H9 (cell line): Measurements from ENCODE around the gene PRG2. TPM values are rescaled to one million over a fixed set of nuclear protein-coding genes. Genes with fewer than 3 reads are reported as not detected.

Experiments used
- DNase-seq: peaks from one replicate; pipeline ENCODE4 v3.0.0-alpha.2; 2017
- H2AFZ ChIP-seq: one replicate; pipeline ENCODE4 v1.6.1; 2013; ENCODE audit warnings: mild to moderate bottlenecking, low read length, control low read depth, moderate library complexity
- H2AK5ac ChIP-seq: 2 replicates; pipeline ENCODE4 v1.6.1; 2013; ENCODE audit warnings: low read length, control low read depth, mixed read lengths; ENCODE audit not compliant: insufficient read length
- H2BK120ac ChIP-seq: one replicate; pipeline ENCODE4 v1.6.1; 2013; ENCODE audit warnings: low read depth, mild to moderate bottlenecking, low read length, control low read depth, inconsistent platforms; ENCODE audit not compliant: poor library complexity, severe bottlenecking
- H2BK12ac ChIP-seq: 2 replicates; pipeline ENCODE4 v1.6.1; 2013; ENCODE audit warnings: low read length, control low read depth, mixed read lengths, low read depth; ENCODE audit not compliant: insufficient read length
- H2BK15ac ChIP-seq: 2 replicates; pipeline ENCODE4 v1.6.1; 2013; ENCODE audit warnings: low read depth, low read length, control low read depth
- H2BK20ac ChIP-seq: one replicate; pipeline ENCODE4 v1.6.1; 2013; ENCODE audit warnings: low read depth, mild to moderate bottlenecking, low read length, control low read depth, inconsistent platforms; ENCODE audit not compliant: poor library complexity, severe bottlenecking
- H2BK5ac ChIP-seq: 2 replicates; pipeline ENCODE4 v1.6.1; 2013; ENCODE audit warnings: low read length, control low read depth, mixed read lengths; ENCODE audit not compliant: insufficient read length
- H3K14ac ChIP-seq: 2 replicates; pipeline ENCODE4 v1.6.1; 2013; ENCODE audit warnings: low read length, control low read depth; ENCODE audit not compliant: insufficient read depth
- H3K18ac ChIP-seq: 2 replicates; pipeline ENCODE4 v1.6.1; 2013; ENCODE audit warnings: low read depth, mild to moderate bottlenecking, mixed read lengths, low read length, control low read depth; ENCODE audit not compliant: insufficient read length
- H3K23ac ChIP-seq: 2 replicates; pipeline ENCODE4 v1.6.1; 2013; ENCODE audit warnings: low read length, control low read depth, mixed read lengths, low read depth; ENCODE audit not compliant: insufficient read length
- H3K23me2 ChIP-seq: 2 replicates; pipeline ENCODE4 v1.6.1; 2013; ENCODE audit warnings: low read depth, mild to moderate bottlenecking, mixed read lengths, low read length, control low read depth; ENCODE audit not compliant: insufficient read length, poor library complexity, severe bottlenecking
- H3K27ac ChIP-seq: 2 replicates; pipeline ENCODE4 v1.5.1; 2013; ENCODE audit warnings: low read length, control low read depth, mixed read lengths, low read depth; ENCODE audit not compliant: insufficient read length
- H3K27me3 ChIP-seq: 2 replicates; pipeline ENCODE4 v1.6.1; 2013; ENCODE audit warnings: low read length, control low read depth, inconsistent platforms; ENCODE audit not compliant: insufficient read depth
- H3K4ac ChIP-seq: 2 replicates; pipeline ENCODE4 v1.6.1; 2013; ENCODE audit warnings: low read depth, mild to moderate bottlenecking, control low read depth, inconsistent platforms, low read length, moderate library complexity
- H3K4me1 ChIP-seq: 2 replicates; pipeline ENCODE4 v1.6.1; 2013; ENCODE audit warnings: low read length, control low read depth, inconsistent platforms; ENCODE audit not compliant: insufficient read depth
- H3K4me2 ChIP-seq: 2 replicates; pipeline ENCODE4 v1.6.1; 2013; ENCODE audit warnings: low read length, control low read depth, mixed read lengths; ENCODE audit not compliant: insufficient read length, insufficient read depth
- H3K56ac ChIP-seq: 2 replicates; pipeline ENCODE4 v1.6.1; 2013; ENCODE audit warnings: low read depth, mild to moderate bottlenecking, mixed read lengths, low read length, control low read depth; ENCODE audit not compliant: insufficient read length
- H3K79me1 ChIP-seq: 2 replicates; pipeline ENCODE4 v1.6.1; 2013; ENCODE audit warnings: low read depth, mild to moderate bottlenecking, moderate library complexity, low read length, control low read depth, inconsistent platforms; ENCODE audit not compliant: insufficient read depth, poor library complexity, severe bottlenecking
- H3K79me2 ChIP-seq: 2 replicates; pipeline ENCODE4 v1.6.1; 2013; ENCODE audit warnings: low read length, control low read depth, inconsistent platforms; ENCODE audit not compliant: insufficient read depth
- H3K9ac ChIP-seq: 2 replicates; pipeline ENCODE4 v1.6.1; 2013; ENCODE audit warnings: low read length, control low read depth, mixed read lengths; ENCODE audit not compliant: insufficient read length; ENCODE audit errors: extremely low read depth
- H3K9me3 ChIP-seq: one replicate; pipeline ENCODE4 v1.6.1; 2013; ENCODE audit warnings: low read depth, low read length, inconsistent platforms; ENCODE audit not compliant: control insufficient read depth
- H3T11ph ChIP-seq: one replicate; pipeline ENCODE4 v1.6.1; 2013; ENCODE audit warnings: mild to moderate bottlenecking, low read length, control low read depth, inconsistent platforms
- H4K20me1 ChIP-seq: one replicate; pipeline ENCODE4 v1.6.1; 2013; ENCODE audit not compliant: control insufficient read depth, insufficient read length, insufficient read depth
- H4K5ac ChIP-seq: 2 replicates; pipeline ENCODE4 v1.6.1; 2013; ENCODE audit warnings: low read depth, mild to moderate bottlenecking, mixed read lengths, low read length, control low read depth; ENCODE audit not compliant: insufficient read length
- H4K8ac ChIP-seq: replicated peaks from 2 replicates; pipeline ENCODE4 v1.6.1; 2013; ENCODE audit warnings: low read length, control low read depth, mixed read lengths, low read depth; ENCODE audit not compliant: insufficient read length
- H4K91ac ChIP-seq: 2 replicates; pipeline ENCODE4 v1.6.1; 2013; ENCODE audit warnings: low read depth, mild to moderate bottlenecking, moderate library complexity, mixed read lengths, low read length, control low read depth; ENCODE audit not compliant: insufficient read length
- H3K27ac Mint-ChIP-seq, 3 experiments: 2 replicates in 2 of 3; 3 replicates in 1 of 3; pipeline ENCODE4 v1.8.0; 2020 to 2021; ENCODE audit warnings: mixed read lengths in 3 of 3, mild to moderate bottlenecking in 1 of 3, moderate library complexity in 1 of 3
- H3K27me3 Mint-ChIP-seq: 2 replicates; pipeline ENCODE4 v1.8.0; 2021; ENCODE audit warnings: low read depth, mild to moderate bottlenecking, moderate library complexity, mixed read lengths
- H3K36me3 Mint-ChIP-seq, 3 experiments: 2 replicates in 2 of 3; 3 replicates in 1 of 3; pipeline ENCODE4 v1.8.0; 2020 to 2021; ENCODE audit warnings: low read depth in 3 of 3, mixed read lengths in 3 of 3; ENCODE audit not compliant: insufficient read depth in 1 of 3
- H3K4me1 Mint-ChIP-seq, 2 experiments: 2 replicates each; pipeline ENCODE4 v1.8.0; 2020; ENCODE audit warnings: mixed read lengths in 2 of 2
- H3K4me3 Mint-ChIP-seq, 2 experiments: 2 replicates in 1 of 2; 3 replicates in 1 of 2; pipeline ENCODE4 v1.8.0; 2020 to 2021; ENCODE audit warnings: mild to moderate bottlenecking in 2 of 2, mixed read lengths in 2 of 2, moderate library complexity in 1 of 2
- H3K9me3 Mint-ChIP-seq, 2 experiments: 2 replicates in 1 of 2; 3 replicates in 1 of 2; pipeline ENCODE4 v1.8.0; 2020; ENCODE audit warnings: mild to moderate bottlenecking in 2 of 2, mixed read lengths in 2 of 2, moderate library complexity in 1 of 2
- CTCF ChIP-seq: fragments of 200-600 bp; sonication (generic); conservative IDR thresholded peaks from 3 replicates; pipeline ENCODE4 v1.8.0; 2021; ENCODE audit warnings: antibody characterized with exemption, mild to moderate bottlenecking
- WGBS: extraction: QIAGEN DNeasy Blood & Tissue Kit; methylation state at CpG from one replicate; pipeline ENCODE4 v1.1.7; 2013; ENCODE audit warnings: missing lambda C conversion rate, low lambda C conversion rate, mixed read lengths; ENCODE audit not compliant: insufficient read length; ENCODE audit errors: extremely low coverage; 5-methylcytosine and 5-hydroxymethylcytosine counted together
- total RNA-seq: library from RNA; stranded (reverse); gene quantifications from 2 replicates; pipeline ENCODE4 v1.2.1, GENCODE V29; 2021

Gene PRG2
- total RNA-seq, 1 experiment from 2014 or later = not detected

GRCh38 chr11:57358543-57358961 is 31.9 kb downstream of the PRG2 start:
- Histone ChIP-seq H3K4me2 (no peak overlapping the region), H3K23ac (no peak overlapping the region), H4K5ac (no peak overlapping the region), H3K4ac (no peak overlapping the region), H4K20me1 (no peaks in the 10 kb centered on the region), H3K79me2 (no peaks in the 10 kb centered on the region), H3K23me2 (no peaks in the 10 kb centered on the region), H2BK20ac (no peak overlapping the region), H2AK5ac (no peak overlapping the region), H3K27ac (no peak overlapping the region), H4K8ac (no peak overlapping the region), H2BK15ac (no peak overlapping the region), H2BK5ac (no peak overlapping the region), H3T11ph (no peak overlapping the region), H4K91ac (no peak overlapping the region), H3K79me1 (no peaks in the 10 kb centered on the region), H3K9ac (no peak overlapping the region), H3K18ac (no peak overlapping the region), H3K4me1 (no peaks in the 10 kb centered on the region), H2AFZ (no peak overlapping the region), H2BK120ac (no peak overlapping the region), H3K56ac (no peak overlapping the region), H3K9me3 (no peaks in the 10 kb centered on the region), H2BK12ac (no peak overlapping the region), H3K14ac (no peak overlapping the region), H3K27me3 (no peaks in the 10 kb centered on the region)
- H3K4me3 Mint-ChIP-seq = no peak overlapping the region
- WGBS = no CpG with 5 or more reads among the region's 9 CpGs
- H3K9me3 Mint-ChIP-seq = 0 out of 5 replicates have a peak, but pooled peaks cover 0 to 2% of the 10 kb centered on the region in 2 experiments
- no peak overlapping the region for H3K27ac Mint-ChIP-seq
- no peak for TF ChIP-seq CTCF
- H3K4me1 Mint-ChIP-seq = peaks cover 21 to 24% of the 10 kb centered on the region in 2 experiments
- peaks cover 25% of the 10 kb centered on the region for H3K27me3 Mint-ChIP-seq
- H3K36me3 Mint-ChIP-seq = no peaks in the 10 kb centered on the region
- no peak for DNase-seq
